ENCODE measurements around the gene GRID2IP. TPM values are rescaled to one million over a fixed set of nuclear protein-coding genes. Genes with fewer than 3 reads are reported as not detected.

The GRID2IP gene
- total and polyA plus RNA-seq, 2 of the 8 experiments (the other 6 are each of a cell fraction or from before 2014, with no cell fraction given), result 0.80 to 1.3 TPM

DNA sequence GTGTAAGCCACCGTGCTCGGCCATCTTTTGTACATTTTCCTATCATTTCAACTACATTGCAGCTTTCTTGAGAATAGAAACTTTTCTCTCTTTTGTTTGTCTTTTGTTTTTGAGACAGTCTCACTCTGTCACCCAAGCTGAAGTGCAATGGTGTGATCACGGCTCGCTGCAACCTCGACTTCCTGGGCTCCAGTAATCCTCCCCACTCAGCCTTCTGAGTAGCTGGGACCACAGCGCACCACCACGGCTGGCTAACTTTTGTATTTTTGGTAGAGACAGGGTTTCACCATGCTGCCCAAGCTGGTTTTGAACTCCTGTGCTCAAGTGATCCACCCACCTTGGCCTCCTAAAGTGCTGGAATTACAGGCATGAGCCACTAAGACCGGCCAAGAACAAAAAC, 72.2 kb downstream of the GRID2IP start (continued):
- TF ChIP-seq, protein P1, sequence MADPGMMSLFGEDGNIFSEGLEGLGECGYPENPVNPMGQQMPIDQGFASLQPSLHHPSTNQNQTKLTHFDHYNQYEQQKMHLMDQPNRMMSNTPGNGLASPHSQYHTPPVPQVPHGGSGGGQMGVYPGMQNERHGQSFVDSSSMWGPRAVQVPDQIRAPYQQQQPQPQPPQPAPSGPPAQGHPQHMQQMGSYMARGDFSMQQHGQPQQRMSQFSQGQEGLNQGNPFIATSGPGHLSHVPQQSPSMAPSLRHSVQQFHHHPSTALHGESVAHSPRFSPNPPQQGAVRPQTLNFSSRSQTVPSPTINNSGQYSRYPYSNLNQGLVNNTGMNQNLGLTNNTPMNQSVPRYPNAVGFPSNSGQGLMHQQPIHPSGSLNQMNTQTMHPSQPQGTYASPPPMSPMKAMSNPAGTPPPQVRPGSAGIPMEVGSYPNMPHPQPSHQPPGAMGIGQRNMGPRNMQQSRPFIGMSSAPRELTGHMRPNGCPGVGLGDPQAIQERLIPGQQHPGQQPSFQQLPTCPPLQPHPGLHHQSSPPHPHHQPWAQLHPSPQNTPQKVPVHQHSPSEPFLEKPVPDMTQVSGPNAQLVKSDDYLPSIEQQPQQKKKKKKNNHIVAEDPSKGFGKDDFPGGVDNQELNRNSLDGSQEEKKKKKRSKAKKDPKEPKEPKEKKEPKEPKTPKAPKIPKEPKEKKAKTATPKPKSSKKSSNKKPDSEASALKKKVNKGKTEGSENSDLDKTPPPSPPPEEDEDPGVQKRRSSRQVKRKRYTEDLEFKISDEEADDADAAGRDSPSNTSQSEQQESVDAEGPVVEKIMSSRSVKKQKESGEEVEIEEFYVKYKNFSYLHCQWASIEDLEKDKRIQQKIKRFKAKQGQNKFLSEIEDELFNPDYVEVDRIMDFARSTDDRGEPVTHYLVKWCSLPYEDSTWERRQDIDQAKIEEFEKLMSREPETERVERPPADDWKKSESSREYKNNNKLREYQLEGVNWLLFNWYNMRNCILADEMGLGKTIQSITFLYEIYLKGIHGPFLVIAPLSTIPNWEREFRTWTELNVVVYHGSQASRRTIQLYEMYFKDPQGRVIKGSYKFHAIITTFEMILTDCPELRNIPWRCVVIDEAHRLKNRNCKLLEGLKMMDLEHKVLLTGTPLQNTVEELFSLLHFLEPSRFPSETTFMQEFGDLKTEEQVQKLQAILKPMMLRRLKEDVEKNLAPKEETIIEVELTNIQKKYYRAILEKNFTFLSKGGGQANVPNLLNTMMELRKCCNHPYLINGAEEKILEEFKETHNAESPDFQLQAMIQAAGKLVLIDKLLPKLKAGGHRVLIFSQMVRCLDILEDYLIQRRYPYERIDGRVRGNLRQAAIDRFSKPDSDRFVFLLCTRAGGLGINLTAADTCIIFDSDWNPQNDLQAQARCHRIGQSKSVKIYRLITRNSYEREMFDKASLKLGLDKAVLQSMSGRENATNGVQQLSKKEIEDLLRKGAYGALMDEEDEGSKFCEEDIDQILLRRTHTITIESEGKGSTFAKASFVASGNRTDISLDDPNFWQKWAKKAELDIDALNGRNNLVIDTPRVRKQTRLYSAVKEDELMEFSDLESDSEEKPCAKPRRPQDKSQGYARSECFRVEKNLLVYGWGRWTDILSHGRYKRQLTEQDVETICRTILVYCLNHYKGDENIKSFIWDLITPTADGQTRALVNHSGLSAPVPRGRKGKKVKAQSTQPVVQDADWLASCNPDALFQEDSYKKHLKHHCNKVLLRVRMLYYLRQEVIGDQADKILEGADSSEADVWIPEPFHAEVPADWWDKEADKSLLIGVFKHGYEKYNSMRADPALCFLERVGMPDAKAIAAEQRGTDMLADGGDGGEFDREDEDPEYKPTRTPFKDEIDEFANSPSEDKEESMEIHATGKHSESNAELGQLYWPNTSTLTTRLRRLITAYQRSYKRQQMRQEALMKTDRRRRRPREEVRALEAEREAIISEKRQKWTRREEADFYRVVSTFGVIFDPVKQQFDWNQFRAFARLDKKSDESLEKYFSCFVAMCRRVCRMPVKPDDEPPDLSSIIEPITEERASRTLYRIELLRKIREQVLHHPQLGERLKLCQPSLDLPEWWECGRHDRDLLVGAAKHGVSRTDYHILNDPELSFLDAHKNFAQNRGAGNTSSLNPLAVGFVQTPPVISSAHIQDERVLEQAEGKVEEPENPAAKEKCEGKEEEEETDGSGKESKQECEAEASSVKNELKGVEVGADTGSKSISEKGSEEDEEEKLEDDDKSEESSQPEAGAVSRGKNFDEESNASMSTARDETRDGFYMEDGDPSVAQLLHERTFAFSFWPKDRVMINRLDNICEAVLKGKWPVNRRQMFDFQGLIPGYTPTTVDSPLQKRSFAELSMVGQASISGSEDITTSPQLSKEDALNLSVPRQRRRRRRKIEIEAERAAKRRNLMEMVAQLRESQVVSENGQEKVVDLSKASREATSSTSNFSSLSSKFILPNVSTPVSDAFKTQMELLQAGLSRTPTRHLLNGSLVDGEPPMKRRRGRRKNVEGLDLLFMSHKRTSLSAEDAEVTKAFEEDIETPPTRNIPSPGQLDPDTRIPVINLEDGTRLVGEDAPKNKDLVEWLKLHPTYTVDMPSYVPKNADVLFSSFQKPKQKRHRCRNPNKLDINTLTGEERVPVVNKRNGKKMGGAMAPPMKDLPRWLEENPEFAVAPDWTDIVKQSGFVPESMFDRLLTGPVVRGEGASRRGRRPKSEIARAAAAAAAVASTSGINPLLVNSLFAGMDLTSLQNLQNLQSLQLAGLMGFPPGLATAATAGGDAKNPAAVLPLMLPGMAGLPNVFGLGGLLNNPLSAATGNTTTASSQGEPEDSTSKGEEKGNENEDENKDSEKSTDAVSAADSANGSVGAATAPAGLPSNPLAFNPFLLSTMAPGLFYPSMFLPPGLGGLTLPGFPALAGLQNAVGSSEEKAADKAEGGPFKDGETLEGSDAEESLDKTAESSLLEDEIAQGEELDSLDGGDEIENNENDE (IDR thresholded peaks at IDR 0.05; ENCODE audit: insufficient replicate concordance, low read length), result no peak
- TF ChIP-seq TBP (IDR thresholded peaks at IDR 0.05; ENCODE audit: low read depth, low read length) (no peak), SIRT6 (IDR thresholded peaks at IDR 0.05; ENCODE audit: low read length) (no peak), TAF7 (optimal IDR thresholded peaks at IDR 0.05; ENCODE audit: borderline replicate concordance, low read depth, low read length) (no peak), SIN3A (conservative IDR thresholded peaks at IDR 0.05 in 1 of 2, IDR thresholded peaks at IDR 0.05 in 1 of 2; ENCODE audit: low read depth in 1 of 2, low read length in 2 of 2) (no peak), NRF1 (IDR thresholded peaks at IDR 0.05; ENCODE audit: low read depth, low read length) (no peak)
